Fibroblast of the aortic adventitia (primary cell): ENCODE measurements around the gene NAXD. TPM values are rescaled to one million over a fixed set of nuclear protein-coding genes. Genes with fewer than 3 reads are reported as not detected.
"Not testable (repeated sequence)": the region's sequence is repeated elsewhere in the genome, so short reads cannot be mapped to it uniquely, and the experiment has no call there.

ENCODE experiments used
- DNase-seq: peaks from one replicate; pipeline ENCODE4 v3.0.0-alpha.2; 2010; ENCODE audit warnings: low read depth
- H3K4me3 ChIP-seq: 2 replicates; pipeline ENCODE4 v1.5.1; 2011; ENCODE audit warnings: low read depth, mild to moderate bottlenecking, control low read depth, low read length, moderate library complexity
- CTCF ChIP-seq: IDR thresholded peaks from 2 replicates; pipeline ENCODE4 v1.5.1; 2011; ENCODE audit warnings: mild to moderate bottlenecking, low read length, control low read depth, inconsistent platforms; ENCODE audit not compliant: insufficient read depth
- total RNA-seq: library from RNA; depleted of rRNA; stranded (reverse); fragments of >200 nt; gene quantifications from 2 replicates; pipeline ENCODE4 v1.2.3, GENCODE V29; 2012; ENCODE audit warnings: low replicate concordance

NAXD gene
- total RNA-seq, 1 donor = 14.9 TPM

GRCh38 chr13:110653271-110653670, 37.9 kb downstream of the NAXD start:
- no peak overlapping the region for H3K4me3 ChIP-seq
- no peak for TF ChIP-seq CTCF
- no peak for DNase-seq

DNA sequence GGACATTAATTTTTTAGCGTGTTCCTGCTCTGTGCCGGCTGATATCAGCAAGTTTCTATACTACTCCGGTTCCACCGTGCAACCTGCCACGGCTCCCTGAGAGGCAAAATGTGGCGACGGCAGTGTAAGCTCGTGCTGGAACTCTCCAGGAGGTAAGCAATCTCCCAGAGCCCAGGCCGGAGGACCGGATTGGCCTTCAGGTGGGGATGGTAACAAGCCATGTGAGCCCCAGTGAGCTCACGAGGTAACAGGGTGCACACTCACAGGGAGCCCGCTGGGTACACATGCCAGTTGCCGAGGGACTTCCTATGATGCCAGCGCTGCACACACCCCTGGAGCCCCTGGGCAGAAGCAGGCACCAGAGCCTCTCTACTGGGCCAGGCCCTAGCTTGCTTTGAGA, 38.5 kb downstream of the NAXD start:
- TF ChIP-seq CTCF = no peak
- no peak for DNase-seq
- H3K4me3 ChIP-seq = no peak overlapping the region

DNA sequence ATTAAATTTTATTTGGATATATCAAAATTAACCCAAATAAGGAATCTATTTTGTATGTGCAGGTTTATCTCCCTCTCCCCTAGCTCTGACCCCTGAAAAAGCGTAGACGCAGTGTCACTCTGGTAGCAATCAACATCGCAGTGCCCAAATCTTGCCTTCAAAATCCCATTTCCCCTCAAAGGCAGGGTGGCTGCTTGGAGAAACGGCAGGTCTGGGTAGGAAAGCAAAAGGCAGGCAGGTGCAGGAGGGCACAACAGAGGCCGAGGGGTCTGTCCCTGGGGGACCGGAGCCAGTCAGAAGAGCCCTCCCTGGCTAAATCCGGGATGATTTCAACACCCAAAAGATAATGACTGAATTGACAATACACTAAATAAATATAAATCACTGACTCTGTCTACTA, 41.9 kb downstream of the NAXD start:
- no peak overlapping the region for H3K4me3 ChIP-seq
- TF ChIP-seq CTCF = no peak
- no peak for DNase-seq

DNA sequence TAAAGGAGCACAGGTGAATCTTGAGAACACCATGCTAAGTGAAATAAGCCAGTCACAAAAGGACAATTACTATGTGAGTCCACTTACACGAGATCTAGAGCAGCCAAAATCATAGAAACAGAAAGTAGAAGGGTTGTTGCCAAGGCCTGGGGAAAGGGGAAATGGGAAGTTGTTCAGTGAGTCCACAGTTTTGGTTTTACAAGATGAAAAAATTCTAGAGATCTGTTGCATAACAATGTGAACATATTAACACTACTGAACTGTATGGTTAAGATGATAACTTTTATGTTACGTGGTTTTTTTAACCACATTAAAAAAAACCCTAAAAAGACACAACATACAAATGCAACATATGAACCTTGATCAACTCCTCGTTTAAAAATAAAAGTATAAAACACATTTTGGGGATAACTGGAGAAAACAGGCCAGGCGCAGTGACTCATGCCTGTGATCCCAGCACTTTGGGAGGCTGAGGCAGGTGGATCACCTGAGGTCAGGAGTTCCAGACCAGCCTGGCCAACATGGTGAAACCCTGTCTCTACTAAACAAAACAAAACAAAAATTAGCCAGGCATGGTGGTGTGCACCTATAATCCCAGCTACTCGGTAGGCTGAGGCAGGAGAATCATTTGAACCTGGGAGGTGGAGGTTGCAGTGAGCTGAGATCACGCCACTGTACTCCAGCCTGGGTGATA, 43.0 kb downstream of the NAXD start:
- DNase-seq, H3K4me3 ChIP-seq: not testable (repeated sequence)

DNA sequence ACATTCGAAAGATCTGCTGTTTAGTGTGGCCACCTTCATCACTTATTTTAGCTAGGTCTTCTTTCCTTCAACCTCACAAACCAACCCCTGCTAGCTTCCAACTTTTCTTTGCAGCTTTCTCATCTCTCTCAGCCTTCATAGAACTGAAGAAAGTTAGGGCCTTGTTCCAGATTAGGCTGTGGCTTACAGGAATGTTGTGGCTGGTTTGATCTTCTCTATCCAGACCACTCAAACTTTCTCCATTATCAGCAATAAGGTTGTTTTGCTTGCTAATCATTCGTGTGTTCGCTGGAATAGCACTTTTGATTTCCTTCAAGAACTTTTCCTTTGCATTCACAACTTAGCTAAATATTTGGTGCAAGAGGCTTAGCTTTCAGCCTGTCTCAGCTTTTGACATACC, 45.9 kb downstream of the NAXD start:
- no peak overlapping the region for H3K4me3 ChIP-seq
- no peak for DNase-seq
- no peak for TF ChIP-seq CTCF

- H3K4me3 ChIP-seq = no peak overlapping the region
- TF ChIP-seq CTCF = no peak
- DNase-seq = no peak
Measured at GRCh38 chr13:110662091-110662490, 46.7 kb downstream of the NAXD start.

- H3K4me3 ChIP-seq = no peak overlapping the region
- TF ChIP-seq CTCF = no peak
- DNase-seq = no peak
Measured at GRCh38 chr13:110662777-110663443, 47.6 kb downstream of the NAXD start.
